Upper lobe of right lung (tissue), 1 donor: Measurements from ENCODE around the gene TTYH1. TPM values are rescaled to one million over a fixed set of nuclear protein-coding genes. Genes with fewer than 3 reads are reported as not detected.

ENCODE experiments used
- ATAC-seq: fragments of 200-7000 bp; cut with Tn5 transposase; one replicate; pipeline ENCODE4 v1.9.1; 2020; ENCODE audit warnings: mild to moderate bottlenecking, moderate library complexity
- DNase-seq: peaks from one replicate; pipeline ENCODE4 v3.0.0-alpha.2; 2020
- H3K27ac ChIP-seq: fragments of 200-600 bp; one replicate; pipeline ENCODE4 v1.8.0; 2022
- H3K27me3 ChIP-seq: fragments of 200-600 bp; one replicate; pipeline ENCODE4 v1.8.0; 2022; ENCODE audit warnings: mild to moderate bottlenecking
- H3K36me3 ChIP-seq: fragments of 200-600 bp; one replicate; pipeline ENCODE4 v1.8.0; 2022
- H3K4me1 ChIP-seq: fragments of 200-600 bp; one replicate; pipeline ENCODE4 v1.8.0; 2022
- H3K4me3 ChIP-seq: fragments of 200-600 bp; one replicate; pipeline ENCODE4 v1.8.0; 2022; ENCODE audit warnings: mild to moderate bottlenecking
- H3K9me3 ChIP-seq: fragments of 200-600 bp; one replicate; pipeline ENCODE4 v1.8.0; 2022
- CTCF ChIP-seq: fragments of 200-600 bp; IDR thresholded peaks from one replicate; pipeline ENCODE4 v1.8.0; 2022; ENCODE audit warnings: antibody characterized with exemption
- intact Hi-C: fragments of 100-400 bp; cut with DNase I; formaldehyde crosslinking; loops from one replicate; pipeline ENCODE4 v1.11.0; 2022
- total RNA-seq: library from RNA; stranded (reverse); fragmentation: NEBNext Ultra II Directional; extraction: Animal tissue kit (Norgen Biotek cat#: 25700); gene quantifications from one replicate; pipeline ENCODE4 v1.2.1, GENCODE V29; 2021
- donor health status: DM: no; HTN: yes; CAD: no; lungs with severe emphysema.

TTYH1 gene
- total RNA-seq, 1 donor from 2014 or later: not detected

GRCh38 chr19:54391589-54392061 lies 23.6 kb upstream of the TTYH1 start:
- Histone ChIP-seq H3K4me3 (no peak overlapping the region), H3K27me3 (peaks cover 19% of the 10 kb centered on the region), H3K4me1 (no peaks in the 10 kb centered on the region), H3K36me3 (no peaks in the 10 kb centered on the region), H3K27ac (no peak overlapping the region), H3K9me3 (no peaks in the 10 kb centered on the region)
- intact Hi-C loops: no loop called here
- no peak for ATAC-seq
- DNase-seq: no peak
- no peak for TF ChIP-seq CTCF

- Histone ChIP-seq H3K4me1 (no peaks in the 10 kb centered on the region), H3K9me3 (no peaks in the 10 kb centered on the region), H3K36me3 (no peaks in the 10 kb centered on the region), H3K4me3 (no peak overlapping the region), H3K27ac (no peak overlapping the region), H3K27me3 (peaks cover 19% of the 10 kb centered on the region)
- DNase-seq (no peak), ATAC-seq (no peak)
- intact Hi-C loops: no loop called here
- no peak for TF ChIP-seq CTCF
Observed at GRCh38 chr19:54392105-54392504, 23.2 kb upstream of the TTYH1 start.

GRCh38 chr19:54393381-54393780 lies 21.9 kb upstream of the TTYH1 start:
- intact Hi-C loops: no loop called here
- DNase-seq (no peak), ATAC-seq (no peak)
- no peak overlapping the region for H3K27ac ChIP-seq
- no peak overlapping the region for H3K4me3 ChIP-seq
- no peaks in the 10 kb centered on the region for H3K9me3 ChIP-seq
- no peaks in the 10 kb centered on the region for H3K36me3 ChIP-seq
- H3K4me1 ChIP-seq: no peaks in the 10 kb centered on the region
- peaks cover 23% of the 10 kb centered on the region for H3K27me3 ChIP-seq
- no peak for TF ChIP-seq CTCF

- no peak for TF ChIP-seq CTCF
- no peaks in the 10 kb centered on the region for H3K9me3 ChIP-seq
- no peaks in the 10 kb centered on the region for H3K36me3 ChIP-seq
- ATAC-seq (no peak), DNase-seq (no peak)
- no peak overlapping the region for H3K4me3 ChIP-seq
- H3K4me1 ChIP-seq: no peaks in the 10 kb centered on the region
- intact Hi-C loops: no loop called here
- no peak overlapping the region for H3K27ac ChIP-seq
- H3K27me3 ChIP-seq: peaks cover 12% of the 10 kb centered on the region
Observed at GRCh38 chr19:54395685-54396084, 19.6 kb upstream of the TTYH1 start.

GRCh38 chr19:54399189-54399588 lies 16.1 kb upstream of the TTYH1 start:
- ATAC-seq: no peak

More at GRCh38 chr19:54399189-54399588, 16.1 kb upstream of the TTYH1 start:
- TF ChIP-seq CTCF: no peak
- Histone ChIP-seq H3K27me3 (peaks cover 6% of the 10 kb centered on the region), H3K4me1 (no peaks in the 10 kb centered on the region), H3K9me3 (no peaks in the 10 kb centered on the region), H3K27ac (no peak overlapping the region), H3K4me3 (no peak overlapping the region), H3K36me3 (no peaks in the 10 kb centered on the region)
- DNase-seq: no peak
- intact Hi-C loops: no loop called here
